Measurements from ENCODE around the gene SYNDIG1.

SYNDIG1 gene

GRCh38 chr20:24679448-24680047, 210.1 kb downstream of the SYNDIG1 start:
- DNase-seq = no peak

- DNase-seq = no peak
Observed at GRCh38 chr20:24681634-24682495, 212.4 kb downstream of the SYNDIG1 start.

GRCh38 chr20:24682496-24682985, 213.1 kb downstream of the SYNDIG1 start:
- DNase-seq = no peak

GRCh38 chr20:24683676-24684075, 214.2 kb downstream of the SYNDIG1 start:
- no peak for DNase-seq

GRCh38 chr20:24684421-24684871, 215.0 kb downstream of the SYNDIG1 start:
- DNase-seq = no peak

GRCh38 chr20:24684956-24685691, 215.7 kb downstream of the SYNDIG1 start:
- DNase-seq = no peak

- no peak for DNase-seq
Observed at GRCh38 chr20:24685736-24686135, 216.3 kb downstream of the SYNDIG1 start.

- no peak for DNase-seq
Observed at GRCh38 chr20:24686156-24686555, 216.7 kb downstream of the SYNDIG1 start.

GRCh38 chr20:24690408-24690807, 221.0 kb downstream of the SYNDIG1 start:
- DNase-seq = no peak

- DNase-seq = no peak
Observed at GRCh38 chr20:24691901-24692351, 222.5 kb downstream of the SYNDIG1 start.

- no peak for DNase-seq
Observed at GRCh38 chr20:24692446-24693200, 223.2 kb downstream of the SYNDIG1 start.

- DNase-seq = no peak
Observed at GRCh38 chr20:24693466-24694156, 224.2 kb downstream of the SYNDIG1 start.

GRCh38 chr20:24694157-24694726, 224.8 kb downstream of the SYNDIG1 start:
- DNase-seq = no peak

- DNase-seq = no peak
Observed at GRCh38 chr20:24694727-24695528, 225.5 kb downstream of the SYNDIG1 start.

GRCh38 chr20:24695529-24696225, 226.2 kb downstream of the SYNDIG1 start:
- no peak for DNase-seq

GRCh38 chr20:24696396-24696795, 227.0 kb downstream of the SYNDIG1 start:
- no peak for DNase-seq

GRCh38 chr20:24697411-24697810, 228.0 kb downstream of the SYNDIG1 start:
- no peak for DNase-seq

- no peak for DNase-seq
Observed at GRCh38 chr20:24698189-24698588, 228.8 kb downstream of the SYNDIG1 start.

GRCh38 chr20:24698706-24699206, 229.3 kb downstream of the SYNDIG1 start:
- no peak for DNase-seq
